ENCODE data around the gene COG2.

DNA sequence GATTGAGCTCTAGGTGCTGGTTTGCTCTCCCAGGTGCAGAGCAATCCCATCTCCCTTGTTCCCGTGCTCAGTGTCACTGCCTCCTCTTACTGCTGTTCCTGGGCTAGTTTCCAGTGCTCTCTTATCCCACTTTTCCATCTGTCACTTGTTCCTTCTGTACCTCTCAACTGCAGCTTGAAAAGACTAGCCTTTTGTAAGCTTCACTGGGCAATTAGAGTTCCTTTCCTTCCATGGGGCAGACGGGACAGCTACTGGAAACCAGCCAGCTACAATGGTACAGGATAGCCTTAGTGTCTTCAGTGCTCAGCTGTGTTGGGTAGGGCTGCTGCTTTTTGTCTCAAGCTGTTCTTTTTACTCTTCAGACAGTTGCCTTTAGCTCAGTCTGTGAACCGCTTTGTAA lies 40.0 kb downstream of the COG2 start:
- TF ChIP-seq CTCF (conservative IDR thresholded peaks at IDR 0.05; ENCODE audit: low read depth, low read length): no peak
- TF ChIP-seq EZH2 (IDR thresholded peaks at IDR 0.05; ENCODE audit: low read length, unreplicated experiment): no peak
